ENCODE measurements around the gene NADSYN1.

NADSYN1 gene

DNA sequence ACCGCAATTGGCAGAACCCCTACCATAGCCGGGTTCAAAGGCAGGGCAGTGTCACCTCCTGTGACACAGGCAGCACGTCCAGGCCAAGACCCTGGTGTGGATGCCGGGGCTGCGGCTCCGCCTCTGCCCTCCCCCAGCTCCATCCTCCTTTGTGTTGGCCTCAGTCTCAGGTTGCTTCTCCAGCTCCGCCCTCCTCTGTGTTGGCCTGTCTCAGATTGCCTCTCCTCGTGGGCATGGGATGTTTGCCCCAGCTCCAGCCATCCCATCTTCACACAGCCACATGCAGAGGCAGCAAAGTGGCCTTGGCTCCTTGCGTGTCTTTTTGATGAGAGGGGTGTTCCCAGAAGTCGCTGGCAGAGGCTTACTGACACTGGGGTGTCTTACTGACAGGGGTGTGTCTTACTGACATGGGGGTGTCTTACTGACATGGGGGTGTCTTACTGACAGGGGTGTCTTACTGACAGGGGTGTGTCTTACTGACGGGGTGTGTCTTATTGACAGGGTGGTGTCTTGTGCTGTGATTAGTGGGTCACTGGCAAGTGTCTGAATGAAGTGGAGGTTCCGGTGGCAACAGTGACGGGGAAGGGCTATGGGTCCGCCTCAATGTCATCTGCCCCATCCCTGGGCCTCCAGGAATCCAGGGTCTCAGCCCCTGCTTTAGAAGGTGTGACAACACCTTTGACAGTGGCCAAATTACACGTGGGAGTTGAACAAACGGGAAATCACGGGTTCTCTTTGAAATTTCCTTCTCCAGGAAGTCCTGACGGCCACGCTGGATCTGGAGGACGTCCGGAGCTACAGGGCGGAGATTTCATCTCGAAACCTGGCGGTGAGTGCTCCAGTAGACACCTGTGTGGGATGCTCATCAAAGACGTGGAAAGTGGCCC, 24.9 kb downstream of the NADSYN1 start:
- TF ChIP-seq, protein P1, sequence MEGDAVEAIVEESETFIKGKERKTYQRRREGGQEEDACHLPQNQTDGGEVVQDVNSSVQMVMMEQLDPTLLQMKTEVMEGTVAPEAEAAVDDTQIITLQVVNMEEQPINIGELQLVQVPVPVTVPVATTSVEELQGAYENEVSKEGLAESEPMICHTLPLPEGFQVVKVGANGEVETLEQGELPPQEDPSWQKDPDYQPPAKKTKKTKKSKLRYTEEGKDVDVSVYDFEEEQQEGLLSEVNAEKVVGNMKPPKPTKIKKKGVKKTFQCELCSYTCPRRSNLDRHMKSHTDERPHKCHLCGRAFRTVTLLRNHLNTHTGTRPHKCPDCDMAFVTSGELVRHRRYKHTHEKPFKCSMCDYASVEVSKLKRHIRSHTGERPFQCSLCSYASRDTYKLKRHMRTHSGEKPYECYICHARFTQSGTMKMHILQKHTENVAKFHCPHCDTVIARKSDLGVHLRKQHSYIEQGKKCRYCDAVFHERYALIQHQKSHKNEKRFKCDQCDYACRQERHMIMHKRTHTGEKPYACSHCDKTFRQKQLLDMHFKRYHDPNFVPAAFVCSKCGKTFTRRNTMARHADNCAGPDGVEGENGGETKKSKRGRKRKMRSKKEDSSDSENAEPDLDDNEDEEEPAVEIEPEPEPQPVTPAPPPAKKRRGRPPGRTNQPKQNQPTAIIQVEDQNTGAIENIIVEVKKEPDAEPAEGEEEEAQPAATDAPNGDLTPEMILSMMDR (IDR thresholded peaks at IDR 0.05): no peak
- H3K4me3 ChIP-seq: no peak overlapping the region
- DNase-seq (ENCODE audit: low spot score): no peak
- H3K27ac ChIP-seq: no peak overlapping the region

DNA sequence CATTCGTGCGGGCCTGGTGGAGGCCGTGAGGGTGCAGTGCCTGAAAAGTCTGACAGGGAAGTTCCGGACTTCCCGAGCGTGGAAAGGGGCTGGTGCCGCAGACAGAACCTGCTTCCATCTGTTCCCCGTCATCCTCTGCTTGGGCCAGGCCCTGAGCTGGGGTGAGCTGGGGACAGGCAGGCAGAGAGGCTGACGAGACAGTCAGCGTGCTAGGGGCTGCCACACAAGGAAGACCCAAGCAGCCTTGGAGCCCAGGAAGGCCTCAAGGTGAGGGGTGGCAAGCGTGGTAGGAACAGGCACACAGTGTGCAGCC, 25.5 kb downstream of the NADSYN1 start:
- no peak for DNase-seq (ENCODE audit: low spot score)
- Histone ChIP-seq H3K27ac (no peak overlapping the region), H3K4me3 (no peak overlapping the region)
- TF ChIP-seq, protein P1 (IDR thresholded peaks at IDR 0.05): no peak

DNA sequence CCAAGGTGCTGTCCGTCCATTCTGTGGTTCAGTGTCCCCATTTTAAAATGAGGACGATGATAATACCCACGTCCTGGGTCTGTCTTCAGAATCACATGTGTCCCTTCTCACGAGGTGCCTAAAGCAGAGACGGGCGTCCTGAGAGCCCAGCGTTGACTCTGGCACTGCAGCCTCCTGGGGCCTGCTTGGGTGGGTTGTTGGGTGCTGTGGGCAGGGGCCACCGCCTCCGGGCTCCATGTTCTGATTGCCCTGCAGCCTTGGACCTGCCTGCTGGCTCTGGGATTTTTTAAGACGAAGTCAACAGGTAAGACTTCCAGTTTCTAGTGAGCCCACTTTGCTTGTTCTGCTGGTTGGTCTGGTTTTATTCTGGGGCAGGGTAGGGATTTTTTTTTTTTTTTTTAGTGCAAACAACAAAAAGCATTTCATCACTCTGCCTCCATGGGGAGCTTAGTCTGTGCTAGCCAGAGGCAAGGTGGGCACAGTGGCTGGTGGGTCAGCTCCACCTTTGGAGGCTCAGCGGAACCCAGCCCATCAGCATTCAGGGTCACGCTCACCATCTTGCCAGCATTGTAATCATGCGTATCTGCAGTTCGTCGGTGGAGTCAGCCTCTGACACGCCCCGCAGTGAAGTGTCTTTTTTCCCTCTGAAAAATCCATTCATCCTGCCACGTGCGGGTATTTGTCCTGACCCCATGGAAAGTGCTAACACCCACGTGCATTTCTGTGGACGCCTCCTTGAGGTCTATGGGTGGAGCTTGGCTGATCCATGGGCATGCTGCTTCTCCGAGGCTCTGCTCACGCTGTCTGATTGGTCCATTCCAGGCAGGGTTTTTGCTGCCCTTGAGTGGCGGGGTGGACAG, 28.3 kb downstream of the NADSYN1 start:
- H3K27ac ChIP-seq: no peak overlapping the region
- no peak for DNase-seq (ENCODE audit: low spot score)
- TF ChIP-seq, protein P1 (IDR thresholded peaks at IDR 0.05): no peak

DNA sequence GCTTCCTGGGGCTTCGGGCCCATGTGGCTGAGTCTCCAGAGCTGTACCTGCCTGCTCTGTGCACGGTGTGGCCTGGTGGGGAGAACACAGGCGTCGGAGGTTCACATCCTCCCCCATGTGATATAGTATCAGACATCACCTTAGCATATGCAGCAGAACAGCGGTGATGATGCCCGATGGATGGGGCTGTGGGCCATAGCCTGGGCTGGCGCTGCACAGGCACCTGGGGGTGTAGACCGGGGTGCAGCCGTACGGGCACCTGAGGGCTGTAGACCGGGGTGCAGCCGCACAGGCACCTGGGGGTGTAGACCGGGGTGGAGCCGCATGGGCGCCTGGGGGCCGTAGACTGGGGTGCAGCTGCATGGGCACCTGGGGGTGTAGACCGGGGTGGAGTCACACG, 29.2 kb downstream of the NADSYN1 start:
- DNase-seq (ENCODE audit: low spot score): no peak

More for the DNA sequence above, 28.3 kb downstream of the NADSYN1 start:
- no peak overlapping the region for H3K4me3 ChIP-seq

DNA sequence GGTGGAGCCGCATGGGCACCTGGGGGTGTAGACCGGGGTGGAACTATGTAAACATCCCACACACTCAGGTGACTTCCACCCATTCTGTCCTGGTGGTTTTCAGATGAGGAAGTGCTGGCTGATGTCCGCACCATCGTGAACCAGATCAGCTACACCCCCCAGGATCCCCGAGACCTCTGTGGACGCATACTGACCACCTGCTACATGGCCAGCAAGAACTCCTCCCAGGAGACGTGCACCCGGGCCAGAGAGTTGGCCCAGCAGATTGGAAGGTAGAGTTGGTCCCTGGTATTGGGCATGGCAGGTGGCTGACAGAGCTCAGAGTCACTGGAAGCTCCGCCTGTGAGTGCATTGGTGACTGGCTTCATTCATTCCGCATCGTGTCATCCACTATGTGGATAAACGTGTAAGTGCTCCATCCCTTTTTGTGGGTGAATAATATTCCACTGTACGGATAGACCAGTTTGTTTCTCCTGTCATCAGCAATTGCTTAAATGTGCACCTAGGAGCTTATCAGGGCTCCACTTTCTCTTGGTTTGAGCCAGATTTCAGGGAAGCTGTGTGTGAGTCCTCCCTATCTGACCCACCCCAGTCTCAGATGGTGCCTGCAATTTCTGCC, 29.9 kb downstream of the NADSYN1 start:
- TF ChIP-seq, protein P1 (IDR thresholded peaks at IDR 0.05): no peak
- H3K27ac ChIP-seq: no peak overlapping the region
- DNase-seq (ENCODE audit: low spot score): no peak
- H3K4me3 ChIP-seq: no peak overlapping the region

More for the DNA sequence above, 29.2 kb downstream of the NADSYN1 start:
- no peak overlapping the region for H3K4me3 ChIP-seq
- TF ChIP-seq, protein P1 (IDR thresholded peaks at IDR 0.05): no peak
- no peak overlapping the region for H3K27ac ChIP-seq

DNA sequence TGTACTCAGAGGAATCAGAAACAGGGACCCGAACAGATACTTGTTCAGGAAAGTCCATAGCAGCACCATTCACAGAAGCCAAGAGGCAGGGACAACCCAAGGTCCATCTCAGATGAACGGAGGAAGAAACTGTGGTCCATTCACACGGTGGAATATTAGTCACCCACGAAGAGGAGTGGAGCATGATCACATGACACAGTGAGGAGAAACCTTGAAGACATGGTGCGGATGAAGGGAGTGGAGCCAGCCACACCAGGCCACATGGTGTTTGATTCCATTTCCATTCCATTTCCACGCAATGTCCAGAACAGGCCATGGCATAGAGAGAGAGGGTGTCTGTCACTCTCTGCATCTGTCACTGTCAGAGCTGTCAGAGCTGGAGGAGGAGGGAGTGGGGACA, 30.7 kb downstream of the NADSYN1 start:
- TF ChIP-seq, protein P1 (IDR thresholded peaks at IDR 0.05): no peak
- Histone ChIP-seq H3K4me3 (no peak overlapping the region), H3K27ac (no peak overlapping the region)
- DNase-seq (ENCODE audit: low spot score): no peak

Measured in coronary artery (tissue), 2 donors.